Suprapubic skin (tissue), 4 donors: ENCODE data around the gene CHL1. TPM values are rescaled to one million over a fixed set of nuclear protein-coding genes. Genes with fewer than 3 reads are reported as not detected.

Source experiments
- DNase-seq, 2 donors: peaks; one replicate each; pipeline ENCODE4 v3.0.0-alpha.2; 2019; ENCODE audit warnings: low spot score in 2 of 2
- H3K27ac ChIP-seq: fragments of 200-600 bp; sonication (generic); one replicate; pipeline ENCODE4 v1.5.1; 2019
- H3K27me3 ChIP-seq: fragments of 200-600 bp; sonication (generic); one replicate; pipeline ENCODE4 v1.5.1; 2019
- H3K36me3 ChIP-seq: fragments of 200-600 bp; sonication (generic); one replicate; pipeline ENCODE4 v1.5.1; 2019
- H3K4me1 ChIP-seq: fragments of 200-600 bp; sonication (generic); one replicate; pipeline ENCODE4 v1.5.1; 2019
- H3K4me3 ChIP-seq: fragments of 200-600 bp; sonication (generic); one replicate; pipeline ENCODE4 v1.5.1; 2019; ENCODE audit warnings: mild to moderate bottlenecking
- H3K9me3 ChIP-seq: fragments of 200-600 bp; sonication (generic); one replicate; pipeline ENCODE4 v1.5.1; 2019
- EP300 ChIP-seq: sonication (generic); formaldehyde crosslinking; IDR thresholded peaks from one replicate; pipeline ENCODE4 v1.6.1; 2017; ENCODE audit warnings: antibody characterized with exemption
- POLR2A ChIP-seq, 2 donors: fragments of 450-650 bp; IDR thresholded peaks; one replicate each; pipeline ENCODE4 v1.6.1; 2017; ENCODE audit warnings: antibody characterized with exemption in 2 of 2, mild to moderate bottlenecking in 2 of 2, moderate library complexity in 2 of 2
- POLR2AphosphoS5 ChIP-seq, 3 donors: sonication (generic); formaldehyde crosslinking; IDR thresholded peaks; one replicate each; pipeline ENCODE4 v1.6.1; 2017; ENCODE audit warnings: antibody characterized with exemption in 3 of 3
- WGBS: methylation state at CpG from one replicate; pipeline ENCODE4 v1.1.5; 2018; 5-methylcytosine and 5-hydroxymethylcytosine counted together
- total RNA-seq, 4 donors: library from RNA; depleted of rRNA; stranded (reverse); fragments of >200 nt; gene quantifications; one replicate each; pipeline ENCODE4 v1.1.0, GENCODE V29; 2016
- TF ChIP-seq, protein P1 (sequence below), 2 donors: fragments of 200-600 bp in 1 of 2; fragments of 450-650 bp in 1 of 2; sonication (generic) in 1 of 2; IDR thresholded peaks; one replicate each; pipeline ENCODE4 v1.5.1; 2016 to 2019; ENCODE audit warnings: antibody characterized with exemption in 2 of 2, mild to moderate bottlenecking in 1 of 2, moderate library complexity in 1 of 2

CHL1 gene
- 10 to 100 TPM; 39.5 to 77.9 (median 60.5) TPM for total RNA-seq

DNA sequence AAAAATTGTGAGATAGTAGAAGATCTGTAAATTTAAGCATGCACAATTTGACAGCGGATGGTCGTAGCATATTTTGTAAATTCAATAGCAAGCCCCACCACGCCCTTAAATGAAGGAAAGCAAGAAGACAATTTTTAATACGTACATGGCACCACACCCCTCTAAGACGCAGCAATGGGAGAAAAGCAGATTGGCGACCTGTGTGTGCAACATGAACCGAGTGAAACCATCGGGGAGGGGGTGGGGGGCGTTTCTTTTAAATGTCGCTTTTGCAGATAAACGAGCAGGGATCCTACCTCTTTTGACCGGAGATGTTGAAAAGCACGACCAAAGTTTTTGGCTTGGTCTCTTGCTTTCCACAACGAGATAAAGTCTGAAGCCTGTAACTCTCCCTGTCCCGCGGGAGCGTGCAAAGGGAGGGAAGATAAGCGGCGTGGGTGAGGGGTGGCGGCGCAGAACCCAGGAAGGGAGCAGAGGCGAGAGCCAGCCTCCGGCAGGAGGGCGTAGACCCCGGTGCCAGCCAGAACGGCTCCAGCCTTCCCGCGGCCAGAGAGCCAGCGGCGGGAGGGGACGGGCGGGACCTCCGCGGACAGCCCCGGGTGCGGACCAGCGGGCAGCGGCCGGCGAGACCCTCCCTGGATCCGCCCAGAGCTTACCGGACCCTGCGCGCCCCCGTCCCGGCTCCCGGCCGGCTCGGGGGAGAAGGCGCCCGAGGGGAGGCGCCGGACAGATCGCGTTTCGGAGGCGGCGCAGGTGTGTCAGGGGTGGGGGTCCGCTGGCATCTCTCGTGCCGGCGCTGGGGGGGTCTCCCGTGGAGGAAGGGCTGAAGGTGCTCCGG is at the start of gene CHL1:
CHL1 (plus strand) TSS at position 453 of the 838 bp plus-strand sequence. CDS start 123,014 bp downstream, outside the sequence.
- peak within 1 kb of the TSS; percentile 42 for H3K27ac ChIP-seq
- peaks cover 23% of the 10 kb centered on the region for H3K27me3 ChIP-seq
- H3K4me3 ChIP-seq: peak within 1 kb of the TSS; percentile 62
- peak; percentile 57 to 78 for DNase-seq
- TF ChIP-seq POLR2A (IDR thresholded peaks at IDR 0.05) (no peak), EP300 (no peak), POLR2AphosphoS5 (IDR thresholded peaks at IDR 0.05) (no peak)
- TF ChIP-seq, protein P1, sequence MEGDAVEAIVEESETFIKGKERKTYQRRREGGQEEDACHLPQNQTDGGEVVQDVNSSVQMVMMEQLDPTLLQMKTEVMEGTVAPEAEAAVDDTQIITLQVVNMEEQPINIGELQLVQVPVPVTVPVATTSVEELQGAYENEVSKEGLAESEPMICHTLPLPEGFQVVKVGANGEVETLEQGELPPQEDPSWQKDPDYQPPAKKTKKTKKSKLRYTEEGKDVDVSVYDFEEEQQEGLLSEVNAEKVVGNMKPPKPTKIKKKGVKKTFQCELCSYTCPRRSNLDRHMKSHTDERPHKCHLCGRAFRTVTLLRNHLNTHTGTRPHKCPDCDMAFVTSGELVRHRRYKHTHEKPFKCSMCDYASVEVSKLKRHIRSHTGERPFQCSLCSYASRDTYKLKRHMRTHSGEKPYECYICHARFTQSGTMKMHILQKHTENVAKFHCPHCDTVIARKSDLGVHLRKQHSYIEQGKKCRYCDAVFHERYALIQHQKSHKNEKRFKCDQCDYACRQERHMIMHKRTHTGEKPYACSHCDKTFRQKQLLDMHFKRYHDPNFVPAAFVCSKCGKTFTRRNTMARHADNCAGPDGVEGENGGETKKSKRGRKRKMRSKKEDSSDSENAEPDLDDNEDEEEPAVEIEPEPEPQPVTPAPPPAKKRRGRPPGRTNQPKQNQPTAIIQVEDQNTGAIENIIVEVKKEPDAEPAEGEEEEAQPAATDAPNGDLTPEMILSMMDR (IDR thresholded peaks at IDR 0.05): no peak
- H3K4me1 ChIP-seq: peaks cover 27% of the 10 kb centered on the region
- WGBS: 5% methylated on average over 29 of the region's 64 CpGs
- no peaks in the 10 kb centered on the region for H3K9me3 ChIP-seq
- H3K36me3 ChIP-seq: no peaks in the 10 kb centered on the region

DNA sequence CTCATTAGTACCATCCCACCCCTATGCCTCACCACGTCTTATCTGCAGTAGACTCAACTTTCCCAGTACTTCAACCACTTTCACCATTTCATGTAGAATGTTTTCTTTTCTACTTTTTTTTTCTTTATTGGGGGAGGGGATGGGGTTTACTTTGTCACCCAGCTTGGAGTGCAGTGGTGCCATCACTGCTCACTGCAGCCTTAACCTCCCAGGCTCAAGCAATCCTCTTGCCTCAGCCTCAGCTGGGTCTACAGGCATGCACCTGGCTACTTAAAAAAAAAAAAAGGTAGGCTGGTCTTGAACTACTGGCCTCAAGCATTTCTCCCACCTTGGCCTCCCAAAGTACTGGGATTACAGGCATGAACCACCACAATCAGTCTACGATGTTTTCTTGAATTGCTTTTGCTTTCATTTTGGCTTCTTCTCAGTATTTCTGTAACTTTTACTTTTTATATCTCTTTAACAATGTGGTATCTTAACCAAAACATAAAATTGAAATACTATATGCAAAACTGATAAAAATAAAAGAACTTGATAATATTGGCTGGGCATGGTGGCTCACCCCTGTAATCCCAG is 44.9 kb upstream of the CHL1 start:
- H3K27ac ChIP-seq: no peak overlapping the region
- no peaks in the 10 kb centered on the region for H3K4me1 ChIP-seq
- WGBS: 84% methylated on average over 2 of the region's 2 CpGs
- H3K27me3 ChIP-seq: no peaks in the 10 kb centered on the region
- no peaks in the 10 kb centered on the region for H3K36me3 ChIP-seq
- no peaks in the 10 kb centered on the region for H3K9me3 ChIP-seq
- H3K4me3 ChIP-seq: no peak overlapping the region
- no peak for DNase-seq
- no peak for TF ChIP-seq POLR2AphosphoS5 (IDR thresholded peaks at IDR 0.05)
- TF ChIP-seq, protein P1 (IDR thresholded peaks at IDR 0.05): no peak

GRCh38 chr3:159974-160373 is 36.6 kb upstream of the CHL1 start:
- H3K36me3 ChIP-seq: no peaks in the 10 kb centered on the region
- no peak overlapping the region for H3K27ac ChIP-seq
- TF ChIP-seq POLR2A (IDR thresholded peaks at IDR 0.05): no peak
- TF ChIP-seq POLR2AphosphoS5 (IDR thresholded peaks at IDR 0.05): no peak
- no peak for TF ChIP-seq EP300
- TF ChIP-seq, protein P1 (IDR thresholded peaks at IDR 0.05): no peak
- no peaks in the 10 kb centered on the region for H3K9me3 ChIP-seq
- no peaks in the 10 kb centered on the region for H3K27me3 ChIP-seq
- H3K4me3 ChIP-seq: no peak overlapping the region
- H3K4me1 ChIP-seq: no peaks in the 10 kb centered on the region
- WGBS: 39% methylated on average over 1 of the region's 1 CpG
- DNase-seq: no peak

GRCh38 chr3:166071-166470 is 30.5 kb upstream of the CHL1 start:
- H3K36me3 ChIP-seq: no peaks in the 10 kb centered on the region
- H3K27ac ChIP-seq: no peak overlapping the region
- no peaks in the 10 kb centered on the region for H3K27me3 ChIP-seq
- no peak for DNase-seq
- no peak overlapping the region for H3K4me3 ChIP-seq
- no peaks in the 10 kb centered on the region for H3K9me3 ChIP-seq
- H3K4me1 ChIP-seq: no peaks in the 10 kb centered on the region
- TF ChIP-seq EP300: no peak
- TF ChIP-seq POLR2A (IDR thresholded peaks at IDR 0.05): no peak
- TF ChIP-seq, protein P1 (IDR thresholded peaks at IDR 0.05): no peak
- no peak for TF ChIP-seq POLR2AphosphoS5 (IDR thresholded peaks at IDR 0.05)

GRCh38 chr3:166799-167198 is 29.8 kb upstream of the CHL1 start:
- Histone ChIP-seq H3K9me3 (no peaks in the 10 kb centered on the region), H3K4me1 (no peaks in the 10 kb centered on the region), H3K27ac (no peak overlapping the region), H3K36me3 (no peaks in the 10 kb centered on the region), H3K27me3 (no peaks in the 10 kb centered on the region), H3K4me3 (no peak overlapping the region)
- DNase-seq: no peak
- whole genome bisulfite sequencing: 89% methylated on average over 5 of the region's 5 CpGs
- TF ChIP-seq EP300 (no peak), POLR2A (IDR thresholded peaks at IDR 0.05) (no peak), POLR2AphosphoS5 (IDR thresholded peaks at IDR 0.05) (no peak)
- TF ChIP-seq, protein P1 (IDR thresholded peaks at IDR 0.05): no peak
